Natural killer cell (primary cell): ENCODE measurements around the gene NAB2. TPM values are rescaled to one million over a fixed set of nuclear protein-coding genes. Genes with fewer than 3 reads are reported as not detected.
"Not testable (repeated sequence)": the region's sequence is repeated elsewhere in the genome, so short reads cannot be mapped to it uniquely, and the experiment has no call there.

Experiments
- ATAC-seq, 3 donors: fragments of 150-1000 bp in 2 of 3; fragments of 200-7000 bp in 1 of 3; cut with Tn5 transposase; 1 replicate in 1 of 3; 2 replicates in 2 of 3; pipeline ENCODE4 v1.10.0; 2021; ENCODE audit warnings: mild to moderate bottlenecking in 2 of 3, moderate library complexity in 2 of 3
- DNase-seq, 2 donors: peaks; one replicate each; pipeline versions ENCODE4 v3.0.0 to v3.0.0-alpha.2; 2013 to 2021; ENCODE audit warnings: mixed read lengths in 1 of 2
- H3K27ac ChIP-seq: one replicate; pipeline ENCODE4 v1.5.1; 2013; ENCODE audit warnings: mild to moderate bottlenecking, low read length
- H3K27me3 ChIP-seq: one replicate; pipeline ENCODE4 v1.6.1; 2013; ENCODE audit warnings: low read length; ENCODE audit not compliant: control insufficient read depth, insufficient read depth
- H3K36me3 ChIP-seq: one replicate; pipeline ENCODE4 v1.6.1; 2013; ENCODE audit warnings: low read length; ENCODE audit not compliant: control insufficient read depth, insufficient read depth
- H3K4me1 ChIP-seq: one replicate; pipeline ENCODE4 v1.6.1; 2013; ENCODE audit warnings: low read length; ENCODE audit not compliant: control insufficient read depth, insufficient read depth
- H3K4me3 ChIP-seq: one replicate; pipeline ENCODE4 v1.5.1; 2013; ENCODE audit warnings: low read length
- H3K9me3 ChIP-seq: one replicate; pipeline ENCODE4 v1.6.1; 2013; ENCODE audit warnings: low read length; ENCODE audit not compliant: control insufficient read depth, insufficient read depth
- H3K27ac Mint-ChIP-seq, 2 donors: one replicate each; pipeline ENCODE4 v1.8.0; 2022; ENCODE audit warnings: mild to moderate bottlenecking in 2 of 2, mixed read lengths in 2 of 2, moderate library complexity in 1 of 2
- H3K27me3 Mint-ChIP-seq, 2 donors: one replicate each; pipeline ENCODE4 v1.8.0; 2022; ENCODE audit warnings: low read depth in 2 of 2, mixed read lengths in 2 of 2
- H3K36me3 Mint-ChIP-seq: one replicate; pipeline ENCODE4 v1.8.0; 2022; ENCODE audit warnings: mixed read lengths
- H3K4me1 Mint-ChIP-seq, 2 donors: one replicate each; pipeline ENCODE4 v1.8.0; 2022; ENCODE audit warnings: mixed read lengths in 2 of 2
- H3K4me3 Mint-ChIP-seq: one replicate; pipeline ENCODE4 v1.8.0; 2022; ENCODE audit warnings: mild to moderate bottlenecking, moderate library complexity, mixed read lengths
- H3K9me3 Mint-ChIP-seq, 2 donors: one replicate each; pipeline ENCODE4 v1.8.0; 2022; ENCODE audit warnings: mixed read lengths in 2 of 2
- WGBS: methylation state at CpG from one replicate; pipeline ENCODE4 v1.1.7; 2013; ENCODE audit warnings: missing lambda C conversion rate; ENCODE audit not compliant: insufficient coverage; 5-methylcytosine and 5-hydroxymethylcytosine counted together
- intact Hi-C: fragments of 100-400 bp; cut with micrococcal nuclease; formaldehyde crosslinking; loops from one replicate; pipeline ENCODE4 v1.14.2; 2022
- total RNA-seq, 4 donors: library from RNA; stranded (reverse); fragments of 120-200 nt in 1 of 4; gene quantifications; one replicate each; pipeline versions ENCODE4 v1.2.3 to v1.2.4, GENCODE V29; 2013 to 2022
- TF ChIP-seq, protein P1 (sequence below): fragments of 200-600 bp; IDR thresholded peaks from one replicate; pipeline ENCODE4 v1.8.0; 2022; ENCODE audit warnings: antibody characterized with exemption

NAB2 gene
- total RNA-seq, 3 donors from 2014 or later (not counting 1 experiment from before 2014, with no cell fraction given) = 4.2 to 7.0 (median 5.4) TPM

- H3K4me1 Mint-ChIP-seq = peaks cover 12 to 13% of the 10 kb centered on the region in 2 donors
- 91% methylated on average over 5 of the region's 5 CpGs for WGBS
- Histone ChIP-seq H3K4me3 (no peak overlapping the region), H3K9me3 (no peaks in the 10 kb centered on the region), H3K36me3 (no peaks in the 10 kb centered on the region), H3K4me1 (peaks cover 15% of the 10 kb centered on the region), H3K27ac (no peak overlapping the region), H3K27me3 (no peaks in the 10 kb centered on the region)
- intact Hi-C loops = no loop called here
- ATAC-seq (no peak), DNase-seq (no peak)
- TF ChIP-seq, protein P1, sequence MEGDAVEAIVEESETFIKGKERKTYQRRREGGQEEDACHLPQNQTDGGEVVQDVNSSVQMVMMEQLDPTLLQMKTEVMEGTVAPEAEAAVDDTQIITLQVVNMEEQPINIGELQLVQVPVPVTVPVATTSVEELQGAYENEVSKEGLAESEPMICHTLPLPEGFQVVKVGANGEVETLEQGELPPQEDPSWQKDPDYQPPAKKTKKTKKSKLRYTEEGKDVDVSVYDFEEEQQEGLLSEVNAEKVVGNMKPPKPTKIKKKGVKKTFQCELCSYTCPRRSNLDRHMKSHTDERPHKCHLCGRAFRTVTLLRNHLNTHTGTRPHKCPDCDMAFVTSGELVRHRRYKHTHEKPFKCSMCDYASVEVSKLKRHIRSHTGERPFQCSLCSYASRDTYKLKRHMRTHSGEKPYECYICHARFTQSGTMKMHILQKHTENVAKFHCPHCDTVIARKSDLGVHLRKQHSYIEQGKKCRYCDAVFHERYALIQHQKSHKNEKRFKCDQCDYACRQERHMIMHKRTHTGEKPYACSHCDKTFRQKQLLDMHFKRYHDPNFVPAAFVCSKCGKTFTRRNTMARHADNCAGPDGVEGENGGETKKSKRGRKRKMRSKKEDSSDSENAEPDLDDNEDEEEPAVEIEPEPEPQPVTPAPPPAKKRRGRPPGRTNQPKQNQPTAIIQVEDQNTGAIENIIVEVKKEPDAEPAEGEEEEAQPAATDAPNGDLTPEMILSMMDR = no peak
- H3K9me3 Mint-ChIP-seq = no peaks in the 10 kb centered on the region
- no peak overlapping the region for H3K27ac Mint-ChIP-seq
- peaks cover 0 to 3% of the 10 kb centered on the region in 2 donors for H3K27me3 Mint-ChIP-seq
- no peak overlapping the region for H3K4me3 Mint-ChIP-seq
- no peaks in the 10 kb centered on the region for H3K36me3 Mint-ChIP-seq
Measured at GRCh38 chr12:57116580-57117281, 27.8 kb downstream of the NAB2 start.

DNA sequence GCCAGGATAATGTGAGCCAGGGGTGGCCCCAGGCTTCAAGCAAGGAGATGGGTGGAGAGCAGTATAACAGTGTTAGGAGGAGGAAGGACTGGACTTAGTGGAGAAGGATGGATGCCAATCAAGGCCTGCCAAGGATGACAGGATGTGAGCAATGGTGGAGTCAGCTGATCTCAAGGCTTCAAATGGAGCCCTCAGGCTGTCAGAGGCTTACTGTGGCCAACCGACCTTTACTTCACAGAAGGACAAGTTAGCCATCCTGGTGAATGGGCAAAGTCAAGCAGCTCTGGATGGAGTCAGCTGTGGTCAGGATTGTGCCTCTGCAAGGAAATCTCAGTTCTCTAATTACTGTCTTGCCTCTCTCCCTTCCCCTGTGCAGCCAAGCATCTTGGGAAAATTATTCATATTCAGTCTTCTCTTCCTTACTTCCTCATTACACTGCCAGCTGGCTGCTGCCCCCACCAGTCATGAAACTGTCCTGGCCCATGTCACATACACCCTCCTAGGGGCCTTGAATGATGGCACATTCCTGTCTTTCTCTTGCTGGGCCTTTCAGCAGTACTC, 29.9 kb downstream of the NAB2 start:
- Mint-ChIP-seq H3K9me3 (no peaks in the 10 kb centered on the region), H3K4me1 (no peaks in the 10 kb centered on the region), H3K36me3 (no peaks in the 10 kb centered on the region), H3K27me3 (peaks cover 0 to 3% of the 10 kb centered on the region in 2 donors), H3K4me3 (no peak overlapping the region), H3K27ac (no peak overlapping the region)
- WGBS = 81% methylated on average over 1 of the region's 1 CpG
- no peaks in the 10 kb centered on the region for H3K36me3 ChIP-seq
- H3K27me3 ChIP-seq = no peaks in the 10 kb centered on the region
- intact Hi-C loops = no loop called here
- DNase-seq (no peak), ATAC-seq (peak in 1 of 3 donors; percentile 32)
- no peak overlapping the region for H3K4me3 ChIP-seq
- no peak overlapping the region for H3K27ac ChIP-seq
- H3K9me3 ChIP-seq = no peaks in the 10 kb centered on the region
- H3K4me1 ChIP-seq = peaks cover 6% of the 10 kb centered on the region
- TF ChIP-seq, protein P1 = no peak

DNA sequence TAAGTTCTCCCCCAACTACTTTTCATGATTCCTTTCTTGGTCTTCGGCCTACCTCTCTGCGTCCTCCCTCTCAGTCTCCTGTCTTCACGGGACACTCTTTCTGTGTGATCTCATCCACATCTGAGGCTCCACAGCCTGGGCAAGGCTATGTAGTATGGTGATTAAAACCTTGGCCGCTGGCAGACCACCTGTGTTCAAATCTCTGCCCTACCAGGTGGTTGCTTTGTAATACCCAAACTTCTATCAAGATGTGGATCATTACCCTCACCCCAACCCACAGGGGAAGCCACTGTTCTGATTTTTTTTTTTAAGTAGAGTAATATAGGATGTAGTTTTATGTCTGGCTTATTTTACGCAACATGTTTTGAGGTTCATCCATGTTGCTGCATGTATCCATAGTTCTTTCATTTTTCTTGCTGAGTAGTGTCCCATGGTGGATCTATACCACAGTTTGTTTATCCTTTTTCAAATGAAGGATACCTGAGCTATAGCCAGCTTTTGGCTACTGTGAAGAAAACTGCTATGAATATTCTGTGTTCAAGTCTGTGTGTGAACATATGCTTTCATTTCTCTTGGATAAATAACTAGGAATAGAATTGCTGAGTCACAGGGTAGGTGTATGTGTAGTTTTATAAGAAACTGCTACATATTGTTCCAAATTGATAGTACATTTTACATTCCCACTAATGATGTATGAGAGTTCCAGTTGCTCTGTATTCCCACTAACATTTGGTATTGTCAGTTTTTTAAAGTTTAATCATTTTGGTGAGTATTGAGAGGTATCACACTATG, 30.6 kb downstream of the NAB2 start:
- no peak overlapping the region for H3K27ac ChIP-seq
- peaks cover 6% of the 10 kb centered on the region for H3K4me1 ChIP-seq
- intact Hi-C loops = no loop called here
- WGBS = 100% methylated on average over 3 of the region's 5 CpGs
- DNase-seq = no peak
- H3K9me3 Mint-ChIP-seq = no peaks in the 10 kb centered on the region
- no peaks in the 10 kb centered on the region for H3K27me3 ChIP-seq
- no peak overlapping the region for H3K4me3 ChIP-seq
- H3K4me1 Mint-ChIP-seq = peaks cover 4 to 6% of the 10 kb centered on the region in 2 donors
- H3K36me3 Mint-ChIP-seq = no peaks in the 10 kb centered on the region
- no peaks in the 10 kb centered on the region for H3K9me3 ChIP-seq
- H3K27me3 Mint-ChIP-seq = peaks cover 6 to 7% of the 10 kb centered on the region in 2 donors
- no peak overlapping the region for H3K4me3 Mint-ChIP-seq
- TF ChIP-seq, protein P1 = no peak
- no peaks in the 10 kb centered on the region for H3K36me3 ChIP-seq
- no peak for ATAC-seq
- H3K27ac Mint-ChIP-seq = no peak overlapping the region

- H3K27ac ChIP-seq, ATAC-seq, H3K4me1 Mint-ChIP-seq, H3K36me3 Mint-ChIP-seq, intact Hi-C loops, DNase-seq, H3K36me3 ChIP-seq, H3K4me3 ChIP-seq, H3K27me3 Mint-ChIP-seq, H3K27ac Mint-ChIP-seq, H3K27me3 ChIP-seq, H3K4me3 Mint-ChIP-seq, H3K9me3 Mint-ChIP-seq, H3K4me1 ChIP-seq, H3K9me3 ChIP-seq: not testable (repeated sequence)
- WGBS = 95% methylated on average over 10 of the region's 11 CpGs
Measured at GRCh38 chr12:57120718-57121117, 31.8 kb downstream of the NAB2 start.
